GM10266 (cell line): ENCODE results near the gene TSPAN11.

ENCODE experiments used
- DNase-seq: peaks from one replicate; pipeline ENCODE4 v3.0.0; 2012; ENCODE audit errors: extremely low spot score
- CTCF ChIP-seq: IDR thresholded peaks from 2 replicates; pipeline ENCODE4 v1.5.1; 2012; ENCODE audit warnings: mild to moderate bottlenecking, low read depth; ENCODE audit not compliant: control insufficient read depth, insufficient read depth; ENCODE audit errors: missing control alignments

Gene TSPAN11

GRCh38 chr12:31002361-31002725 is 75.8 kb downstream of the TSPAN11 start:
- DNase-seq: no peak
- TF ChIP-seq CTCF: no peak

- no peak for DNase-seq
- no peak for TF ChIP-seq CTCF
These were observed 76.5 kb downstream of the TSPAN11 start for GRCh38 chr12:31002999-31003398.

GRCh38 chr12:31003861-31004640 is 77.5 kb downstream of the TSPAN11 start:
- no peak for DNase-seq
- no peak for TF ChIP-seq CTCF

GRCh38 chr12:31004666-31005065 is 78.1 kb downstream of the TSPAN11 start:
- no peak for DNase-seq
- no peak for TF ChIP-seq CTCF

- no peak for DNase-seq
- TF ChIP-seq CTCF: no peak
These were observed 78.9 kb downstream of the TSPAN11 start for GRCh38 chr12:31005256-31005943.

- TF ChIP-seq CTCF: no peak
- no peak for DNase-seq
These were observed 79.4 kb downstream of the TSPAN11 start for GRCh38 chr12:31005944-31006361.
